RWPE2 (cell line): Measurements from ENCODE around the gene PGAP1.

ENCODE experiments used
- ATAC-seq: fragments of 200-7000 bp; cut with Tn5 transposase; 3 replicates; pipeline ENCODE4 v1.9.1; 2021; ENCODE audit warnings: low read depth
- DNase-seq: peaks from one replicate; pipeline ENCODE4 v3.0.0-alpha.2; 2020; ENCODE audit warnings: low spot score
- H3K27ac ChIP-seq: fragments of 450-650 bp; 2 replicates; pipeline ENCODE4 v1.5.1; 2017; ENCODE audit warnings: mild to moderate bottlenecking; ENCODE audit not compliant: poor library complexity, severe bottlenecking
- H3K27me3 ChIP-seq: fragments of 250-450 bp; sonication (Bioruptor Pico); 2 replicates; pipeline ENCODE4 v1.5.1; 2021; ENCODE audit warnings: mild to moderate bottlenecking, moderate library complexity; ENCODE audit not compliant: insufficient read depth, poor library complexity, severe bottlenecking
- H3K36me3 ChIP-seq: fragments of 250-450 bp; sonication (Bioruptor Pico); 2 replicates; pipeline ENCODE4 v1.5.1; 2020; ENCODE audit warnings: low read depth, mild to moderate bottlenecking, moderate library complexity
- H3K4me1 ChIP-seq: fragments of 250-450 bp; sonication (Bioruptor Pico); 2 replicates; pipeline ENCODE4 v1.5.1; 2021; ENCODE audit warnings: mild to moderate bottlenecking, moderate library complexity; ENCODE audit not compliant: insufficient read depth, poor library complexity, severe bottlenecking
- H3K4me3 ChIP-seq: fragments of 250-450 bp; sonication (Bioruptor Pico); 2 replicates; pipeline ENCODE4 v1.5.1; 2021; ENCODE audit warnings: mild to moderate bottlenecking, moderate library complexity; ENCODE audit not compliant: severe bottlenecking
- H3K9me3 ChIP-seq: fragments of 250-450 bp; sonication (Bioruptor Pico); 2 replicates; pipeline ENCODE4 v1.5.1; 2021; ENCODE audit warnings: mild to moderate bottlenecking, moderate library complexity; ENCODE audit not compliant: severe bottlenecking
- CTCF ChIP-seq: fragments of 450-650 bp; IDR thresholded peaks from one replicate; pipeline ENCODE4 v1.5.1; 2017; ENCODE audit warnings: mild to moderate bottlenecking, moderate library complexity; ENCODE audit not compliant: poor library complexity, severe bottlenecking

The PGAP1 gene

GRCh38 chr2:196954001-196954400, 27.5 kb upstream of the PGAP1 start:
- TF ChIP-seq CTCF, result no peak

GRCh38 chr2:196952936-196953335, 26.4 kb upstream of the PGAP1 start:
- DNase-seq (no peak), ATAC-seq (no peak)
- H3K4me3 ChIP-seq, result no peak overlapping the region
- H3K27ac ChIP-seq, result no peak overlapping the region
- TF ChIP-seq CTCF, result no peak
- no peaks in the 10 kb centered on the region for H3K4me1 ChIP-seq
- H3K36me3 ChIP-seq, result no peaks in the 10 kb centered on the region
- H3K9me3 ChIP-seq, result no peaks in the 10 kb centered on the region
- H3K27me3 ChIP-seq, result no peaks in the 10 kb centered on the region

More at GRCh38 chr2:196954001-196954400, 27.5 kb upstream of the PGAP1 start:
- Histone ChIP-seq H3K27ac (no peak overlapping the region), H3K4me1 (no peaks in the 10 kb centered on the region), H3K36me3 (no peaks in the 10 kb centered on the region), H3K4me3 (no peak overlapping the region), H3K9me3 (no peaks in the 10 kb centered on the region), H3K27me3 (no peaks in the 10 kb centered on the region)
- ATAC-seq (no peak), DNase-seq (no peak)

GRCh38 chr2:196951973-196952372, 25.5 kb upstream of the PGAP1 start:
- Histone ChIP-seq H3K4me3 (no peak overlapping the region), H3K27ac (no peak overlapping the region), H3K9me3 (no peaks in the 10 kb centered on the region), H3K27me3 (no peaks in the 10 kb centered on the region), H3K4me1 (no peaks in the 10 kb centered on the region), H3K36me3 (no peaks in the 10 kb centered on the region)
- ATAC-seq (no peak), DNase-seq (no peak)
- TF ChIP-seq CTCF, result no peak

GRCh38 chr2:196949116-196949515, 22.6 kb upstream of the PGAP1 start:
- H3K27me3 ChIP-seq, result no peaks in the 10 kb centered on the region

More at GRCh38 chr2:196949116-196949515, 22.6 kb upstream of the PGAP1 start:
- Histone ChIP-seq H3K4me1 (no peaks in the 10 kb centered on the region), H3K4me3 (no peak overlapping the region), H3K27ac (no peak overlapping the region), H3K9me3 (no peaks in the 10 kb centered on the region), H3K36me3 (no peaks in the 10 kb centered on the region)
- DNase-seq, result no peak
- no peak for ATAC-seq
- TF ChIP-seq CTCF, result no peak
